SK-N-SH (cell line): ENCODE data around the gene FAM24A.
"Not testable (repeated sequence)": the region's sequence is repeated elsewhere in the genome, so short reads cannot be mapped to it uniquely, and the experiment has no call there.

Source experiments
- CTCF ChIP-seq: fragments of 200-600 bp; sonication (generic); IDR thresholded peaks from 2 replicates; pipeline ENCODE4 v1.6.1; 2017; ENCODE audit warnings: antibody characterized with exemption, mild to moderate bottlenecking, moderate library complexity
- FOXJ3 ChIP-seq: sonication (generic); formaldehyde crosslinking; IDR thresholded peaks from 2 replicates; pipeline ENCODE4 v1.5.1; 2020; ENCODE audit warnings: mild to moderate bottlenecking, missing genetic modification reagents
- FOXM1 ChIP-seq: IDR thresholded peaks from 2 replicates; pipeline ENCODE4 v1.4.0; 2012; ENCODE audit warnings: low read depth, mild to moderate bottlenecking
- JUND ChIP-seq: IDR thresholded peaks from 2 replicates; pipeline ENCODE4 v1.4.0; 2012
- MAX ChIP-seq: IDR thresholded peaks from 2 replicates; pipeline ENCODE4 v1.4.0; 2012; ENCODE audit warnings: low read depth
- POLR2AphosphoS5 ChIP-seq: IDR thresholded peaks from 2 replicates; pipeline ENCODE4 v1.6.1; 2012; ENCODE audit warnings: low read depth, low read length
- RAD21 ChIP-seq: IDR thresholded peaks from 2 replicates; pipeline ENCODE4 v1.6.1; 2012; ENCODE audit warnings: mild to moderate bottlenecking, low read length
- REST ChIP-seq: IDR thresholded peaks from 2 replicates; pipeline ENCODE4 v1.6.1; 2012; ENCODE audit warnings: mild to moderate bottlenecking, low read depth, low read length, moderate library complexity
- RFX5 ChIP-seq: IDR thresholded peaks from 2 replicates; pipeline ENCODE4 v1.6.1; 2012; ENCODE audit warnings: mild to moderate bottlenecking, improper control_type of control experiment, low read length
- SIN3A ChIP-seq: IDR thresholded peaks from 2 replicates; pipeline ENCODE4 v1.6.1; 2012; ENCODE audit warnings: low read depth, mild to moderate bottlenecking, low read length, moderate library complexity, borderline replicate concordance
- TAF1 ChIP-seq: IDR thresholded peaks from 2 replicates; pipeline ENCODE4 v1.6.1; 2012; ENCODE audit warnings: low read depth, mild to moderate bottlenecking, low read length, moderate library complexity, borderline replicate concordance
- USF1 ChIP-seq: IDR thresholded peaks from 2 replicates; pipeline ENCODE4 v1.4.0; 2012; ENCODE audit warnings: low read depth, borderline replicate concordance
- USF2 ChIP-seq: fragments of 150-350 bp; IDR thresholded peaks from 2 replicates; pipeline ENCODE4 v1.6.1; 2017; ENCODE audit warnings: antibody characterized with exemption, low read length, low read depth, borderline replicate concordance
- YY1 ChIP-seq: IDR thresholded peaks from 2 replicates; pipeline ENCODE4 v1.4.0; 2012; ENCODE audit warnings: low read depth, mild to moderate bottlenecking

- TF ChIP-seq TAF1; CTCF; YY1; USF2; MAX; REST; FOXM1; POLR2AphosphoS5; FOXJ3 (CRISPR knock-in tag); USF1; JUND; RFX5; RAD21; SIN3A: not testable (repeated sequence)
These were observed 38.5 kb upstream of the FAM24A start for GRCh38 chr10:122871947-122872346.
